HepG2 (cell line): ENCODE data around the gene PLAA. TPM values are rescaled to one million over a fixed set of nuclear protein-coding genes. Genes with fewer than 3 reads are reported as not detected.

Experiments
- CREM ChIP-seq, 2 experiments: sonication (generic) in 1 of 2; formaldehyde crosslinking in 1 of 2; IDR thresholded peaks; 2 replicates each; pipeline versions ENCODE4 v1.4.0 to v1.6.1; 2016 to 2020; ENCODE audit warnings: antibody characterized with exemption in 1 of 2, mild to moderate bottlenecking in 1 of 2, missing genetic modification reagents in 1 of 2
- EP300 ChIP-seq, 3 experiments: sonication (generic) in 1 of 3; formaldehyde crosslinking in 1 of 3; IDR thresholded peaks; 2 replicates each; pipeline versions ENCODE4 v1.5.1 to v1.6.1; 2011 to 2020; ENCODE audit warnings: low read depth in 2 of 3, low read length in 2 of 3, borderline replicate concordance in 1 of 3, improper control_type of control experiment in 1 of 3, mild to moderate bottlenecking in 1 of 3, missing genetic modification reagents in 1 of 3, moderate library complexity in 1 of 3
- ETV6 ChIP-seq: sonication (generic); formaldehyde crosslinking; conservative IDR thresholded peaks from 2 replicates; pipeline ENCODE4 v1.4.0; 2020; ENCODE audit warnings: missing genetic modification reagents
- JDP2 ChIP-seq: sonication (generic); formaldehyde crosslinking; IDR thresholded peaks from 2 replicates; pipeline ENCODE4 v1.8.1; 2022; ENCODE audit warnings: missing genetic modification reagents, borderline replicate concordance
- KDM3A ChIP-seq: IDR thresholded peaks from 2 replicates; pipeline ENCODE4 v1.6.1; 2018; ENCODE audit warnings: low read depth, missing compliant biosample characterization
- PPARG ChIP-seq: conservative IDR thresholded peaks from 2 replicates; pipeline ENCODE4 v1.6.1; 2016; ENCODE audit warnings: missing biosample characterization, missing genetic modification reagents
- SYNCRIP ChIP-seq: fragments of 200-400 bp; formaldehyde crosslinking; IDR thresholded peaks from 2 replicates; pipeline ENCODE4 v1.6.1; 2018; ENCODE audit warnings: mild to moderate bottlenecking, low read depth, low read length; ENCODE audit not compliant: insufficient read depth
- TEF ChIP-seq: sonication (generic); formaldehyde crosslinking; IDR thresholded peaks from 2 replicates; pipeline ENCODE4 v1.5.0; 2020; ENCODE audit warnings: missing genetic modification reagents
- ZBTB40 ChIP-seq, 2 experiments: fragments of 450-650 bp in 1 of 2; sonication (generic) in 1 of 2; formaldehyde crosslinking in 1 of 2; IDR thresholded peaks; 2 replicates each; pipeline versions ENCODE4 v1.6.1 to v1.8.0; 2016 to 2022; ENCODE audit warnings: antibody characterized with exemption in 1 of 2, mild to moderate bottlenecking in 1 of 2, missing genetic modification reagents in 1 of 2
- ZMAT5 ChIP-seq: sonication (generic); formaldehyde crosslinking; IDR thresholded peaks from 2 replicates; pipeline ENCODE4 v1.5.0; 2020; ENCODE audit warnings: mild to moderate bottlenecking, low read depth, missing genetic modification reagents, borderline replicate concordance
- ZNF614 ChIP-seq: IDR thresholded peaks from 2 replicates; pipeline ENCODE4 v1.6.1; 2018; ENCODE audit warnings: missing biosample characterization, missing genetic modification reagents, inconsistent platforms, borderline replicate concordance
- ZNF746 ChIP-seq: sonication (generic); formaldehyde crosslinking; IDR thresholded peaks from 2 replicates; pipeline ENCODE4 v1.8.0; 2022; ENCODE audit warnings: mild to moderate bottlenecking, missing genetic modification reagents
- ZSCAN29 ChIP-seq: sonication (generic); formaldehyde crosslinking; conservative IDR thresholded peaks from 2 replicates; pipeline ENCODE4 v1.4.0; 2020; ENCODE audit warnings: mild to moderate bottlenecking, missing genetic modification reagents
- polyA plus RNA-seq, 8 experiments: library from polyadenylated mRNA; depleted of rRNA in 3 of 8; stranded (reverse) in 7 of 8; unstranded in 1 of 8; fragments of >200 nt; fragmentation: Illumina TruSeq in 4 of 8; extraction: Trizol in 4 of 8; gene quantifications; 2 replicates each; pipeline versions ENCODE4 v1.2.1 to v1.2.3, GENCODE V29; 2011 to 2016; ENCODE audit warnings: low read depth in 4 of 8, missing spikeins in 1 of 8, mixed read lengths in 1 of 8; ENCODE audit not compliant: insufficient read depth in 1 of 8
- total RNA-seq, 5 experiments: library from RNA; depleted of rRNA; stranded (reverse); fragments of >200 nt; fragmentation: Illumina TruSeq; extraction: Trizol; gene quantifications; 2 replicates each; pipeline ENCODE4 v1.2.3, GENCODE V29; 2016; ENCODE audit warnings: low read depth in 1 of 5

The PLAA gene
- total and polyA plus RNA-seq, 2 of the 13 experiments (the other 11 are each of a cell fraction or from before 2014, with no cell fraction given): 5.8 to 22.9 TPM

GRCh38 chr9:26892251-26893029 lies 54.6 kb downstream of the PLAA start, which contains the start of gene CAAP1 (continued):
- TF ChIP-seq EP300 (IDR thresholded peaks at IDR 0.05; ENCODE audit: low read depth in 2 of 2, low read length in 2 of 2) (0 out of 4 replicates have a peak, but pooled peaks of 1 of the 2 experiments have one; percentile 25), EP300 (CRISPR knock-in tag; IDR thresholded peaks at IDR 0.05; ENCODE audit: borderline replicate concordance) (peak; percentile 28; the same call in 1 of the 2 replicates), JDP2 (CRISPR knock-in tag) (no peak; the same call in 1 of the 2 replicates), CREM (IDR thresholded peaks at IDR 0.05) (peak; percentile 98), CREM (CRISPR knock-in tag; IDR thresholded peaks at IDR 0.05) (peak; percentile 91), ZNF614 (peak; percentile 79; the same call in 1 of the 2 replicates), ZMAT5 (CRISPR knock-in tag) (no peak), ZBTB40 (IDR thresholded peaks at IDR 0.05) (peak; percentile 62), ZBTB40 (CRISPR knock-in tag; IDR thresholded peaks at IDR 0.05) (peak; percentile 87), ZSCAN29 (CRISPR knock-in tag) (peak; percentile 79), PPARG (0 out of 2 replicates have a peak, but pooled peaks have one; percentile 41), ETV6 (CRISPR knock-in tag) (peak; percentile 93), KDM3A (CRISPR knock-in tag) (peak; percentile 55; the same call in 1 of the 2 replicates), ZNF746 (CRISPR knock-in tag) (no peak), SYNCRIP (no peak), TEF (no peak)
